NT2/D1 (cell line): ENCODE measurements around the gene GLT1D1.

Experiments
- SUZ12 ChIP-seq: IDR thresholded peaks from 2 replicates; pipeline ENCODE4 v1.6.1; 2011; ENCODE audit not compliant: insufficient read length, insufficient read depth; ENCODE audit errors: extremely low read depth
- YY1 ChIP-seq: IDR thresholded peaks from 2 replicates; pipeline ENCODE4 v1.6.1; 2011; ENCODE audit not compliant: insufficient read length, insufficient read depth
- ZNF274 ChIP-seq: IDR thresholded peaks from 2 replicates; pipeline ENCODE4 v1.6.1; 2011; ENCODE audit warnings: mild to moderate bottlenecking, low read depth, low read length

- TF ChIP-seq YY1, result no peak
- no peak for TF ChIP-seq SUZ12
- no peak for TF ChIP-seq ZNF274
Observed at GRCh38 chr12:128807161-128807724, 46.0 kb upstream of the GLT1D1 start.
